Measurements from ENCODE around the gene AJM1. TPM values are rescaled to one million over a fixed set of nuclear protein-coding genes. Genes with fewer than 3 reads are reported as not detected.

Gene AJM1
- total RNA-seq, 1 experiment from 2014 or later = 2.7 TPM

Small RNA genes lying within 50 kb of the gene (small RNA-seq; reads per million reads assigned to genes)
- gene AL355987.2 (0 reads per million in 2 experiments), gene MIR4292 (0 reads per million in 2 experiments), gene MIR4479 (0.02 to 0.12 reads per million in 2 experiments)

Other genes starting within 250 kb of the AJM1 start
- gene EGFL7, start 179.6 kb upstream of the AJM1 start, total RNA-seq (2014; rRNA removed; shearing (Covaris generic)) = 51.7 and 77.2 TPM in 2 replicates
- 24.5 and 27.8 TPM in 2 replicates for gene AGPAT2, start 155.0 kb upstream of the AJM1 start, total RNA-seq (2014; rRNA removed; shearing (Covaris generic))
- 14.1 and 14.4 TPM in 2 replicates for gene DIPK1B, start 129.9 kb upstream of the AJM1 start, total RNA-seq (2014; rRNA removed; shearing (Covaris generic))
- gene LCN10, start 99.5 kb upstream of the AJM1 start, total RNA-seq (2014; rRNA removed; shearing (Covaris generic)) = not detected in 2 replicates
- gene LCN6, start 94.0 kb upstream of the AJM1 start, total RNA-seq (2014; rRNA removed; shearing (Covaris generic)) = not detected in 2 replicates
- not detected in 2 replicates for gene LCN8, start 84.2 kb upstream of the AJM1 start, total RNA-seq (2014; rRNA removed; shearing (Covaris generic))
- not detected in 2 replicates for gene LCN15, start 78.0 kb upstream of the AJM1 start, total RNA-seq (2014; rRNA removed; shearing (Covaris generic))
- gene TMEM141, start 51.1 kb upstream of the AJM1 start, total RNA-seq (2014; rRNA removed; shearing (Covaris generic)) = 24.0 and 27.6 TPM in 2 replicates
- gene CCDC183, start 46.1 kb upstream of the AJM1 start, total RNA-seq (2014; rRNA removed; shearing (Covaris generic)) = 1.7 and 1.8 TPM in 2 replicates
- gene RABL6, start 34.5 kb upstream of the AJM1 start, total RNA-seq (2014; rRNA removed; shearing (Covaris generic)) = 59.4 and 69.4 TPM in 2 replicates
- 132 and 134 TPM in 2 replicates for gene PHPT1, start 6.9 kb downstream of the AJM1 start, total RNA-seq (2014; rRNA removed; shearing (Covaris generic))
- gene MAMDC4, start 9.9 kb downstream of the AJM1 start, total RNA-seq (2014; rRNA removed; shearing (Covaris generic)) = 4.4 and 4.5 TPM in 2 replicates
- gene EDF1, start 23.8 kb downstream of the AJM1 start, total RNA-seq (2014; rRNA removed; shearing (Covaris generic)) = 309 and 321 TPM in 2 replicates
- gene TRAF2, start 44.0 kb downstream of the AJM1 start, total RNA-seq (2014; rRNA removed; shearing (Covaris generic)) = 12.1 and 17.9 TPM in 2 replicates
- 93.0 and 112 TPM in 2 replicates for gene FBXW5, start 102.3 kb downstream of the AJM1 start, total RNA-seq (2014; rRNA removed; shearing (Covaris generic))
- gene C8G, start 102.8 kb downstream of the AJM1 start, total RNA-seq (2014; rRNA removed; shearing (Covaris generic)) = 0.92 TPM in 1 of 2 replicates, not detected in the other
- 1.2 and 1.5 TPM in 2 replicates for gene LCN12, start 109.8 kb downstream of the AJM1 start, total RNA-seq (2014; rRNA removed; shearing (Covaris generic))
- not detected in 2 replicates for gene PTGDS, start 135.0 kb downstream of the AJM1 start, total RNA-seq (2014; rRNA removed; shearing (Covaris generic))
- gene LCNL1, start 140.5 kb downstream of the AJM1 start, total RNA-seq (2014; rRNA removed; shearing (Covaris generic)) = not detected in 2 replicates
- 35.4 and 39.4 TPM in 2 replicates for gene PAXX, start 149.9 kb downstream of the AJM1 start, total RNA-seq (2014; rRNA removed; shearing (Covaris generic))
- 0.17 TPM in 1 of 2 replicates, not detected in the other for gene CLIC3, start 154.1 kb downstream of the AJM1 start, total RNA-seq (2014; rRNA removed; shearing (Covaris generic))
- 21.0 and 25.0 TPM in 2 replicates for gene ABCA2, start 185.8 kb downstream of the AJM1 start, total RNA-seq (2014; rRNA removed; shearing (Covaris generic))
- not detected in 2 replicates for gene FUT7, start 189.6 kb downstream of the AJM1 start, total RNA-seq (2014; rRNA removed; shearing (Covaris generic))
- 30.3 and 35.5 TPM in 2 replicates for gene NPDC1, start 203.7 kb downstream of the AJM1 start, total RNA-seq (2014; rRNA removed; shearing (Covaris generic))
- gene ENTPD2, start 211.6 kb downstream of the AJM1 start, total RNA-seq (2014; rRNA removed; shearing (Covaris generic)) = not detected in 2 replicates
- 32.4 and 43.6 TPM in 2 replicates for gene SAPCD2, start 228.1 kb downstream of the AJM1 start, total RNA-seq (2014; rRNA removed; shearing (Covaris generic))
- gene UAP1L1, start 235.0 kb downstream of the AJM1 start, total RNA-seq (2014; rRNA removed; shearing (Covaris generic)) = 3.6 and 4.0 TPM in 2 replicates
- gene MAN1B1, start 244.5 kb downstream of the AJM1 start, total RNA-seq (2014; rRNA removed; shearing (Covaris generic)) = 53.6 and 55.5 TPM in 2 replicates